HG02852 (cell line): ENCODE results near the gene CDHR1.
A peak's percentile ranks its signal among the peaks of the same experiment; 100 is the strongest.

Experiments used
- ATAC-seq: cut with Tn5 transposase; IDR thresholded peaks from one replicate; pipeline ENCODE4 v1.9.1; 2021; ENCODE audit warnings: mild to moderate bottlenecking, moderate library complexity; ENCODE audit not compliant: unreplicated experiment

Gene CDHR1

GRCh38 chr10:84258034-84258695 is 63.8 kb downstream of the CDHR1 start:
- ATAC-seq: no peak

- no peak for ATAC-seq
These were observed 67.0 kb downstream of the CDHR1 start for GRCh38 chr10:84261236-84261915.

DNA sequence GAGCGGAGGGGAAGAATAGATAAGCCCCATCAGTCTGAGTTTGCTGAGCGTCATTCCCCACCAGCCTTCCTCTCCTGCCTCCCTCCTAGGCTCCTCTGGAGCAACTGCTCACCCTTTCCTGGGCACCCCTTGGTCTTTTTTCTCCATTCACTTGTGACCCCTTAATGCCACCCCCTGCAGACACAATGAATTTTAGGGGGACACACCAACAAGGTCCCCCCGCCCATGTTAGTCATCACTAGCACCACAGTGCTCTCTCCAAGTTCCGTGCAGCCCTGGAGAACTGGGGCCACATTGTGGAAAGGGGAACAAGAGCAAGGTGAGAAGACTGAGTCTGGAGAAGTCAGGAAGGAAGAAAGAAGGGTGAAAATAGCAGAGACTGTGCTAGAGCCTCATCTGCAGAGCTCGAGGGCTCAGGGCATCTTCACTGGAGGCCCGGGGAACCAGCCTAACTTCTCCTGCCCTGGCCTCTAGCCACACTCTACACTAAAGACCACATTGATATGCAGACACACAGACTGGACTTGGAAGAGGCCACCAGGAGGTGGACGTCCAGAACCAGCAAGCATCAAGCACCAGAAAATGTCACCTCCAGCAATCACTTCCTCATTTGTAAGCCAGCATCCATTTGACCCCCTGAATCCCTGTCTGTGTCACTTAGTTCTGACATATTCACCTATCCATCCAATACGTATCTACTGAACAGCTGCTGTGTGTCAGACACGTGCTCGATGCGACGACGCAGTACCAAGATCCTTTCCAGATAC is 68.0 kb downstream of the CDHR1 start:
- ATAC-seq: no peak

- no peak for ATAC-seq
These were observed 69.4 kb downstream of the CDHR1 start for GRCh38 chr10:84263716-84264115.

GRCh38 chr10:84264611-84265141 is 70.3 kb downstream of the CDHR1 start:
- ATAC-seq: peak; percentile 95

DNA sequence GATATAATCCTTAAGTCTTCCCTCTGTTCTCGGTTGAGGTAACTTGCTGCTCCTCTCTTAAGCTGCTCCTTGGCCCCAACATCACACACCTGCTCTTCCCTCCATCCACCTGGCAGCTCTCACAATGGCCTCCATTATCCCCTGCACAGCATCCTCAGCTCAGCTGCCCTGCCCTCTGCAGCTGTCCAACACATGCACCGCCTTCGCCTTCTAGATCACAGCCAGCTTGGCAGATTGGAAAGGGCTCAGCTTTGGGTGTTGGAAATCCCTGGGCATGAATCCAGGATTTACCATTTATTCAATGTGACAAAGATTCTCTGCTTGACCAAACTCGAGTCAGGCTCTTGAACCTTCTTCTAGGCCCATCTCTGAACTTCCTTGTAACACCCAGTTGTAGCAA is 71.1 kb downstream of the CDHR1 start:
- no peak for ATAC-seq

GRCh38 chr10:84267503-84268126 is 73.3 kb downstream of the CDHR1 start:
- ATAC-seq: peak; percentile 54

DNA sequence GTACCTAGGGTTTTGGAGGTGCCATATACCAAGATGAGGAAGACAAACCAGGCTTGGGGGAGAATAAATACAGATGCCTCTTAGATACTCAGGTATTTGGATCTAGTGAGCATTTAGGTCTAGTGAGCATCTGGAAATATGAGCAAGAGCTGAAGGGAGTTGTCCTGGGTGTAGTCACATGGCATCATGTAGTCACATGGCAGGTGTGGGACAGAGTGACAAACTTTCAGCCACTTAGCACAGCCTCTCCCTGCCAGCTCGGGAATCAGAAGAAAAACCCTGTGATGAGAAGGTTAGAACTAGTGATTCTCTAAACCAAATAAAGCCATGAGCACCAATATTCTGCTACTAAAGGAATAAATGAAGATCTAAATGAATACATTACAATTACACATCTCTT is 74.8 kb downstream of the CDHR1 start:
- ATAC-seq: no peak
